ENCODE results near the gene DHRS13. TPM values are rescaled to one million over a fixed set of nuclear protein-coding genes. Genes with fewer than 3 reads are reported as not detected.
A peak's percentile ranks its signal among the peaks of the same experiment; 100 is the strongest.

DHRS13 gene
- total RNA-seq, 4 donors from 2014 or later, result 0.26 to 17.4 (median 13.6) TPM

GRCh38 chr17:28900986-28901726, 1.7 kb downstream of the DHRS13 start:
- H3K36me3 ChIP-seq, result no peaks in the 10 kb centered on the region
- intact Hi-C loops (cut with DNase I; ENCODE audit: low total_unique reads), result loop anchor here (5.0 kb wide), 1 partner anchor 51 kb away; the partner anchor contains the start of gene PHF12
- no peak overlapping the region for H3K27ac ChIP-seq
- H3K4me3 ChIP-seq, result no peak overlapping the region
- TF ChIP-seq CTCF (IDR thresholded peaks at IDR 0.05), result no peak
- TF ChIP-seq POLR2A (IDR thresholded peaks at IDR 0.05), result no peak
- no peaks in the 10 kb centered on the region for H3K9me3 ChIP-seq
- DNase-seq, result no peak
- H3K27me3 ChIP-seq, result no peaks in the 10 kb centered on the region
- H3K4me1 ChIP-seq, result peaks cover 0 to 16% of the 10 kb centered on the region in 2 donors

- Histone ChIP-seq H3K27me3 (no peaks in the 10 kb centered on the region), H3K9me3 (no peaks in the 10 kb centered on the region), H3K4me1 (peaks cover 0 to 16% of the 10 kb centered on the region in 2 donors), H3K36me3 (no peaks in the 10 kb centered on the region), H3K27ac (no peak overlapping the region), H3K4me3 (no peak overlapping the region)
- intact Hi-C loops (cut with DNase I; ENCODE audit: low total_unique reads), result loop anchor here (10.0 kb wide), 1 partner anchor 135 kb away; no protein-coding TSS in a partner anchor
- no peak for DNase-seq
- no peak for TF ChIP-seq CTCF (IDR thresholded peaks at IDR 0.05)
- no peak for TF ChIP-seq POLR2A (IDR thresholded peaks at IDR 0.05)
These were observed 3.6 kb downstream of the DHRS13 start for GRCh38 chr17:28899212-28899815.

- no peaks in the 10 kb centered on the region for H3K36me3 ChIP-seq
- H3K27ac ChIP-seq, result peak overlapping the region; percentile 93 to 94
- peaks cover 0 to 16% of the 10 kb centered on the region in 2 donors for H3K4me1 ChIP-seq
- intact Hi-C loops (cut with DNase I; ENCODE audit: low total_unique reads), result loop anchor here (10.0 kb wide), 1 partner anchor 134 kb away; no protein-coding TSS in a partner anchor
- H3K9me3 ChIP-seq, result no peaks in the 10 kb centered on the region
- no peak for DNase-seq
- no peaks in the 10 kb centered on the region for H3K27me3 ChIP-seq
- no peak for TF ChIP-seq POLR2A (IDR thresholded peaks at IDR 0.05)
- no peak for TF ChIP-seq CTCF (IDR thresholded peaks at IDR 0.05)
- H3K4me3 ChIP-seq, result no peak overlapping the region
These were observed 4.3 kb downstream of the DHRS13 start for GRCh38 chr17:28898527-28898955.

GRCh38 chr17:28897769-28898526, 4.9 kb downstream of the DHRS13 start:
- Histone ChIP-seq H3K27ac (peak overlapping the region; percentile 93 to 94), H3K4me1 (peaks cover 0 to 12% of the 10 kb centered on the region in 2 donors), H3K36me3 (no peaks in the 10 kb centered on the region), H3K27me3 (no peaks in the 10 kb centered on the region), H3K4me3 (peak overlapping the region; percentile 85 to 91), H3K9me3 (no peaks in the 10 kb centered on the region)
- intact Hi-C loops (cut with DNase I; ENCODE audit: low total_unique reads), result loop anchor here (10.0 kb wide), 1 partner anchor 133 kb away; no protein-coding TSS in a partner anchor
- DNase-seq, result no peak
- TF ChIP-seq POLR2A (IDR thresholded peaks at IDR 0.05) (no peak), CTCF (IDR thresholded peaks at IDR 0.05) (no peak)
